ENCODE measurements around the gene ACIN1. TPM values are rescaled to one million over a fixed set of nuclear protein-coding genes. Genes with fewer than 3 reads are reported as not detected.
"Not testable (repeated sequence)": the region's sequence is repeated elsewhere in the genome, so short reads cannot be mapped to it uniquely, and the experiment has no call there.

ACIN1 gene
- total RNA-seq, 1 donor from 2014 or later = 62.1 TPM

DNA sequence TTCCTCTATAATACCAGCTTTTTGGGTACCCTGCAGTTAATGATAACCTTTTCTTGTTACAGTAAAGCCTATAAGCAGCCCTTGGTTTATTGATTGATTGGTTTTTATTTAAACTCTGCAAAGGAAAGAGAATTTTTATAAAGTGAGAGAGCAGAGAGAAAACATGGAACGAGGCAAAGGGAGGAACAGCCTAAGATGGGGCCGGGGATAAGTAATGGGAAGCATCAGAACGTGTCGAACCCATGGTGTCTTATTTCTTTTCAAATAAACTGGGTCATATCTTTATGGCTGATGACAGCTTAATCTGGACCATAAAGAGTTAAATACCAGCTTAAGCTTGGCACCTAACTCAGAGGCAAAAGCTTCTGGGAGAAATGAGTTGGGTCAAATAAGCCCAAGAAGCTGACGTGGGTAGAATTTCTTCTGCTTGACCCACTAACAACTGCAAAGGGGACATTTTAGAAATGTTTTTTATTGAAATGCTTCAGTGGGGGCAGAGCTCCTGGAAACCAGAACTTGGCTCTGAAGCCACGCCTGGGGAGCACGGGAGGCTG, 73.0 kb downstream of the ACIN1 start:
- H3K4me1 ChIP-seq (ENCODE audit: control insufficient read depth in 3 of 3, insufficient read depth in 3 of 3, low read length in 3 of 3) = no peaks in the 10 kb centered on the region
- no peak overlapping the region for H3K27ac ChIP-seq (ENCODE audit: low read depth, low read length)
- no peak overlapping the region for H3K9ac ChIP-seq (ENCODE audit: low read depth in 1 of 3, low read length in 3 of 3)
- no peaks in the 10 kb centered on the region for H3K9me3 ChIP-seq (ENCODE audit: control insufficient read depth in 3 of 3, low read length in 3 of 3)
- H3K27me3 ChIP-seq (ENCODE audit: control insufficient read depth in 3 of 3, insufficient read depth in 3 of 3, low read length in 3 of 3) = no peaks in the 10 kb centered on the region
- peaks cover 13 to 15% (median 14%) of the 10 kb centered on the region in 3 donors for H3K36me3 ChIP-seq (ENCODE audit: control insufficient read depth in 3 of 3, insufficient read depth in 3 of 3, low read length in 3 of 3)
- no peak overlapping the region for H3K4me3 ChIP-seq (ENCODE audit: low read length in 3 of 3)

DNA sequence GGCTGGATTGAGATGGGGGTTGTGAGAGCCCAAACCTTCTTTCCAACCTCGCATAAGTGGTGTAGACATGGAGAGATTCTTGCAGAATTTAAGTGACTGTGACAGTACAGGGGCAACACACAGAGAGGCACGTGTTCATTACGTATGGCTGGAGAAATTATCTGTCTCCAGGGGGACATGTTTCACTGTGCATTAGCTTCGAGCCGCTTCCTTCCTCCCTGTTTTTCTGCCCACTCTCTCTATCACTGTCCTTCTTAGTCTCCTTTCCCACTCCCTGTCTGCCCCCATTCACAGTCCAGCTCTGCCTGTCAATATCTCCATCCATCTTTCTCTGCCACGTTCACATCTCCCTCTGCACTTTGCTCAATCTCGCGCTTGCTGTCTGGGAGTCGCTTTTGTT, 73.5 kb downstream of the ACIN1 start:
- no peak overlapping the region for H3K27ac ChIP-seq (ENCODE audit: low read depth, low read length)
- H3K4me3 ChIP-seq (ENCODE audit: low read length in 3 of 3) = no peak overlapping the region
- no peaks in the 10 kb centered on the region for H3K9me3 ChIP-seq (ENCODE audit: control insufficient read depth in 3 of 3, low read length in 3 of 3)
- no peaks in the 10 kb centered on the region for H3K4me1 ChIP-seq (ENCODE audit: control insufficient read depth in 3 of 3, insufficient read depth in 3 of 3, low read length in 3 of 3)
- H3K27me3 ChIP-seq (ENCODE audit: control insufficient read depth in 3 of 3, insufficient read depth in 3 of 3, low read length in 3 of 3) = no peaks in the 10 kb centered on the region
- H3K9ac ChIP-seq (ENCODE audit: low read depth in 1 of 3, low read length in 3 of 3) = no peak overlapping the region
- peaks cover 13 to 15% (median 14%) of the 10 kb centered on the region in 3 donors for H3K36me3 ChIP-seq (ENCODE audit: control insufficient read depth in 3 of 3, insufficient read depth in 3 of 3, low read length in 3 of 3)

DNA sequence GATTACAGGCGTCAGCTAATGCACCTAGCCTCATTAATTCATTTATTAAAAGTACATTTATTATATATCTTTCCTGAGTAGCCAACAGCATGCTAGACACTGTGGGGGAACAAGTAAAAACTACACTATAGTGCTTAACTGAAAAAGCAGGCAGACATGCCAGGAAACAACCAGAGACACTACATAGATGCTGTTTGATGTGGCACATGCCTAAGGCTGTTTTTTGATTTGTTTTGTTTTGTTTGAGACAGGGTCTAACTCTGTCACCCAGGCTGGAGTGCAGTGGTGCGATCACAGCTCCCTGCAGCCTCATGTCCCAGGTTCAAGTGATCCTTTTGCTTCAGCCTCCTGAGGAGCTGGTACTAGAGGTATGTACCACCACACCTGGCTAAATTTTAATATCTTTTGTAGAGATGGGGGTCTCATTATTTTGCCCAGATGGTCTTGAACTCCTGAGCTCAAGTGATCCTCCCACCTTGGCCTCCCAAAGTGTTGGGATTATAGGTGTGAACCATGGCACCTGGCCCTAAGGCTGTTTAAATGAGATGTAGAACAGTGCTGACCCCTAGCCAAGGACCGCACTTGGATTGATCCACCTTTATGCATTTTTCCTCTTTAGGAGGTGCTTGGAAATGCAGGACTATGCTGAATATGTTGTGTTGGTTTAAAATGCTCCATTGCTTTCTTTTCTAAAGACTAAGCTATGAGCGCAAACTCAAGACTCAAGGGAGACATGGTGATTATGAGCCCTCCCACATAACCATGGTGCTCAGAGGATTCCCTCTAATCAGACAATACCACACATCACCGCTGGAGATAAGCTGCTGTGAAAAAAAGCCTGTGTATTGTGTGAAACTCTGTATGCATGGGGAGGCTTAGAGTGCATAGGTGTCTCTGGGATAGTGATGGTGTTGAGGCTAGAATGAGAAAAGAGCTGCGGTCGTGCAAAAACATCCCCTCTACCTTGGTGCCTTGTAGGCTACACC, 74.5 kb downstream of the ACIN1 start:
- no peaks in the 10 kb centered on the region for H3K9me3 ChIP-seq (ENCODE audit: control insufficient read depth in 3 of 3, low read length in 3 of 3)
- no peak overlapping the region for H3K27ac ChIP-seq (ENCODE audit: low read depth, low read length)
- no peaks in the 10 kb centered on the region for H3K27me3 ChIP-seq (ENCODE audit: control insufficient read depth in 3 of 3, insufficient read depth in 3 of 3, low read length in 3 of 3)
- H3K9ac ChIP-seq (ENCODE audit: low read depth in 1 of 3, low read length in 3 of 3) = no peak overlapping the region
- peaks cover 4 to 8% (median 6%) of the 10 kb centered on the region in 3 donors for H3K36me3 ChIP-seq (ENCODE audit: control insufficient read depth in 3 of 3, insufficient read depth in 3 of 3, low read length in 3 of 3)
- no peak overlapping the region for H3K4me3 ChIP-seq (ENCODE audit: low read length in 3 of 3)
- H3K4me1 ChIP-seq (ENCODE audit: control insufficient read depth in 3 of 3, insufficient read depth in 3 of 3, low read length in 3 of 3) = no peaks in the 10 kb centered on the region

DNA sequence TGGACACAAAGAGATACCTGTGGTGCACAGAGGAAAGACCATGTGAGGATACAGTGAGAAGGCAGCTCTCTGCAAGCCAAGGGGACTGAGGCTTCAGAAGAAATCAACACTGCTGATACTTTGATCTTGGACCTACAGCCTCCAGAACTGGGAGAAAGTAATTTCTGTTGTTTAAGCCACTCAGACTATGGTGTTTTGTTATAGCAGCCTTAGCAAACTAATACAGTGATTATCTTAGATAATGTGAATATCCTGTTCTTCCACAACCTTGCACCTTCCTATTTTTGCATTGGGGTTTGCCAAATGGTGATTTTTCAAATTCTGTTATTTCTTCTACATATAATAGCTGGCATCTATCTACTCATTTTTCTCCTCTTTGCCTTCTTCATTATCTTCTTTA, 76.8 kb downstream of the ACIN1 start:
- Histone ChIP-seq H3K27ac (ENCODE audit: low read depth, low read length) (no peak overlapping the region), H3K9me3 (ENCODE audit: control insufficient read depth in 3 of 3, low read length in 3 of 3) (no peaks in the 10 kb centered on the region), H3K4me3 (ENCODE audit: low read length in 3 of 3) (no peak overlapping the region), H3K36me3 (ENCODE audit: control insufficient read depth in 3 of 3, insufficient read depth in 3 of 3, low read length in 3 of 3) (no peaks in the 10 kb centered on the region), H3K27me3 (ENCODE audit: control insufficient read depth in 3 of 3, insufficient read depth in 3 of 3, low read length in 3 of 3) (no peaks in the 10 kb centered on the region), H3K4me1 (ENCODE audit: control insufficient read depth in 3 of 3, insufficient read depth in 3 of 3, low read length in 3 of 3) (no peaks in the 10 kb centered on the region), H3K9ac (ENCODE audit: low read depth in 1 of 3, low read length in 3 of 3) (no peak overlapping the region)

DNA sequence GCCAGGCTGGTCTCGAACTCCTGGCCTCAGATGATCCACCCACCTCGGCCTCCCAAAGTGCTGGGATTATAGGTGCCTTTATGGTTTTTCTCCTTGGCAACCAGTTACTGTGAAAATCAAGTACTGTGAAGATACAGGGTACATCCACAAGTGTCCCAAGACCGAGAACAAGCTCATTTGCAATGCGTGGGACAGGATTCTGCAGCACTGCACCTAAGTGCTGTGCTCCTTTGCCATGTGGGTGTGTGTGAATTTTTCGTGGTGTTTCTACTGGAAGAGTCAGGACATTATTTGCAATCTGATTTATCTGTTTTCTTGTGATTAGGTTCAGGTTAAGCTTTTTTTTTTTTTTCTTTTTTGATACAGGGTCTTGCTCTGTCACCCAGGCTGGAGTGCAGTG, 77.8 kb downstream of the ACIN1 start:
- Histone ChIP-seq H3K4me1 (ENCODE audit: control insufficient read depth in 3 of 3, insufficient read depth in 3 of 3, low read length in 3 of 3) (no peaks in the 10 kb centered on the region), H3K27ac (ENCODE audit: low read depth, low read length) (no peak overlapping the region), H3K9ac (ENCODE audit: low read depth in 1 of 3, low read length in 3 of 3) (no peak overlapping the region), H3K4me3 (ENCODE audit: low read length in 3 of 3) (no peak overlapping the region), H3K9me3 (ENCODE audit: control insufficient read depth in 3 of 3, low read length in 3 of 3) (no peaks in the 10 kb centered on the region), H3K36me3 (ENCODE audit: control insufficient read depth in 3 of 3, insufficient read depth in 3 of 3, low read length in 3 of 3) (no peaks in the 10 kb centered on the region), H3K27me3 (ENCODE audit: control insufficient read depth in 3 of 3, insufficient read depth in 3 of 3, low read length in 3 of 3) (no peaks in the 10 kb centered on the region)

DNA sequence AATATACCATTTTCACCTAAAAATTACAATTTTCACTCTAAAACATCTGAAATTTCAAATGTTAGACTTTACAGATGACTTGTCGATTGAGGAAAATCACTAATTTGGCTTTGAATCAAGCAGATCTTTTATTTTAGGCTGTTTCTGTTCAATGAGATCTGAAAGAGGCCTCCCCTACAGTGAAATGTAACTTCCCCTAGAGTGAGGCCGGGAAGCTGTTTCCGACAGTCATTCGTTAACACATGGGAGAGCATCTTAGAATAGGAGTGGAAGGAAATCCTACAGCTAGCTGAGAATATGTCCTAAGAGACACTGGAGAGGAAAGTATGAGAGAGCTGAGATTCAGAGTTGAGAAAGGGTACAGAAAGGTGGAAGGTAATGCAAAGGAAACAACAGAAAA, 79.3 kb downstream of the ACIN1 start:
- H3K9me3 ChIP-seq (ENCODE audit: control insufficient read depth in 3 of 3, low read length in 3 of 3) = no peaks in the 10 kb centered on the region
- no peaks in the 10 kb centered on the region for H3K27me3 ChIP-seq (ENCODE audit: control insufficient read depth in 3 of 3, insufficient read depth in 3 of 3, low read length in 3 of 3)
- H3K4me3 ChIP-seq (ENCODE audit: low read length in 3 of 3) = no peak overlapping the region
- no peaks in the 10 kb centered on the region for H3K36me3 ChIP-seq (ENCODE audit: control insufficient read depth in 3 of 3, insufficient read depth in 3 of 3, low read length in 3 of 3)
- H3K4me1 ChIP-seq (ENCODE audit: control insufficient read depth in 3 of 3, insufficient read depth in 3 of 3, low read length in 3 of 3) = no peaks in the 10 kb centered on the region
- no peak overlapping the region for H3K27ac ChIP-seq (ENCODE audit: low read depth, low read length)
- no peak overlapping the region for H3K9ac ChIP-seq (ENCODE audit: low read depth in 1 of 3, low read length in 3 of 3)

DNA sequence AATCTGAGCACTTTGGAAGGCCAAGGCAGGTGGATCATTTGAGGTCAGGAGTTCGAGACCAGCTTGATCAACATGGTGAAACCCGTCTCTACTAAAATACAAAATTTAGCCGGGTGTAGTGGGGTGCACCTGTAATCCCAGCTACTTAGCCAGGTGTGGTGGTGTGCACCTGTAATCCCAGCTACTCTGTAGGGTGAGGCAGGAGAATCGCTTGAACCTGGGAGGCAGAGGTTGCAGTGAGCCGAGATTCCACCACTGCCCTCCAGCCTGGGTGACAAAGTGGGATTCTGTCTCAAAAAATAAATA, 81.2 kb downstream of the ACIN1 start:
- not testable (repeated sequence) for H3K27ac ChIP-seq (ENCODE audit: low read depth, low read length); H3K4me1 ChIP-seq (ENCODE audit: control insufficient read depth in 3 of 3, insufficient read depth in 3 of 3, low read length in 3 of 3); H3K4me3 ChIP-seq (ENCODE audit: low read length in 3 of 3); H3K9me3 ChIP-seq (ENCODE audit: control insufficient read depth in 3 of 3, low read length in 3 of 3); H3K9ac ChIP-seq (ENCODE audit: low read depth in 1 of 3, low read length in 3 of 3); H3K36me3 ChIP-seq (ENCODE audit: control insufficient read depth in 3 of 3, insufficient read depth in 3 of 3, low read length in 3 of 3); H3K27me3 ChIP-seq (ENCODE audit: control insufficient read depth in 3 of 3, insufficient read depth in 3 of 3, low read length in 3 of 3)

DNA sequence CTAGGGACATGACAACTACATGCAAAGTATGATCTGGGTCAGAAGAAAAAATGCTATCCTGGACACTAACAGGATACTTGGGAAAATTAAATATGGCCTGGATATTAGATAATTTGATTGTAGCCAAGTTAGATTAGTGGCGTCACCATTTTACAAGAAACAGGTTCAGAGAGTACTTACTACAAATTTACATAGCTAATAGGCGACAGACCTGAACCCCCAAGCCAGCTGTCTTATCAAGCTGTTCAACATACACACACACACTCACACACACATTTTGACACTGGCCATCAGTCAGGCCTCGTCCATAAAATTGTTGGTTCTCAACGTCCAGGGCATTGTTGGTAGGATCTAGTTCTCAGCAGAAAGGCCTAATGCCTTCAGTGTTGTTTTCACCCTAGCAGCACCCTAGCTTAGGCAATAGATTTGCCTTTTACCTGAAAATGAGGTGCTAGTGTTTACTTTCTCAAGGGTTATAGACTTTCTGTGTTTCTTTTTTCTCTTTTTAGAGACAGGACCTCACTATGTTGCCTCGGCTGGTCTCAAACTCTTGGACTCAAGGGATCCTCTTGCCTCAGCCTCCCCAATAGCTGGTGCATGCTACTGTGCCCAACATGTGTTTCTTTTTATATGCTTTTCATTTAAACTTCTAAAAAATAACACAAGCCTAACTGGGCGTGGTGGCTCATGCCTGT, 81.7 kb downstream of the ACIN1 start:
- Histone ChIP-seq H3K4me1 (ENCODE audit: control insufficient read depth in 3 of 3, insufficient read depth in 3 of 3, low read length in 3 of 3) (peaks cover 0 to 8% (median 5%) of the 10 kb centered on the region in 3 donors), H3K27ac (ENCODE audit: low read depth, low read length) (no peak overlapping the region), H3K36me3 (ENCODE audit: control insufficient read depth in 3 of 3, insufficient read depth in 3 of 3, low read length in 3 of 3) (no peaks in the 10 kb centered on the region), H3K9me3 (ENCODE audit: control insufficient read depth in 3 of 3, low read length in 3 of 3) (no peaks in the 10 kb centered on the region), H3K4me3 (ENCODE audit: low read length in 3 of 3) (no peak overlapping the region), H3K9ac (ENCODE audit: low read depth in 1 of 3, low read length in 3 of 3) (no peak overlapping the region), H3K27me3 (ENCODE audit: control insufficient read depth in 3 of 3, insufficient read depth in 3 of 3, low read length in 3 of 3) (no peaks in the 10 kb centered on the region)

DNA sequence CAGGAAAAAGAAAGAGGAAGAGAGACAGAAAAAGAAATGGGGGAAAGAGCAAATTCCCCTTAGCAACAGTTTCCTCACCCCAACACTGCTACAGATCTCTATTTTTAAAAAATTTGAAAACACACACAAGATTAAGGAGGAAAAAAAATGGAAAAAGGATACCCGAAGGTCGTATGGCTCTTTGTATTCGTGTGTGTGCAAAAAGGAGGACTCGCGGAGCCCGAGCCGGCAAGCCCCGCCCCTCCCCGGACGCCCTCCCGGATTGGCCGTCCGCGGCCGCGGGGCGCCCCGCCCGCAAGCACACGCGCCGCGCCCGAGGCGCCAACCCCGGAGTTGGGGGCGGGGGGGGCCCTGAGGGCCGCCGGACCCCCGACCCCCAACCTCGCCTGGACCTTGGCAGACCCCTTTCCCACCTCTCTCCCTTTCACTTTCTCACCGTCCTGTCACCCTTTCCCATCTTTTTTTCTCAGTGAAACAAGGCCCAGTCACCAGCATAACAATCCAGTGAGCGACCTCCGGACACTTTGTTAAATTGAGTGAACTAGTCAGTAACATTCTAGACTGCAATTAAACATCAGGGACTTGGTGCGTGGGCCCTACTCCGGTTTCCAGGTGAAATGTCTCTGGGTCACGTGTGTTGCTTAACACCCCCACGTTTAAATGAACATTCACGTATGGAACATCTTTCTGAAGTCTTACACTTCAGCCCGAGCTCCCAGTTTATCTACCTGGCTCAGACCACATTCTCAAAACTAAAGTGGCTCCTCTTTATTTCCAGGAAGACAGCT, 84.8 kb downstream of the ACIN1 start, which contains the start of gene C14orf93:
Gene C14orf93 (minus strand): TSS at position 205 of the 788 bp plus-strand sequence. CDS start 11,120 bp downstream, outside the sequence.
- Histone ChIP-seq H3K9me3 (ENCODE audit: control insufficient read depth in 3 of 3, low read length in 3 of 3) (no peaks in the 10 kb centered on the region), H3K4me3 (ENCODE audit: low read length in 3 of 3) (peak within 1 kb of the TSS; percentile 74 to 85 (median 84)), H3K27ac (ENCODE audit: low read depth, low read length) (peak within 1 kb of the TSS; percentile 71), H3K4me1 (ENCODE audit: control insufficient read depth in 3 of 3, insufficient read depth in 3 of 3, low read length in 3 of 3) (peaks cover 10 to 20% (median 12%) of the 10 kb centered on the region in 3 donors), H3K27me3 (ENCODE audit: control insufficient read depth in 3 of 3, insufficient read depth in 3 of 3, low read length in 3 of 3) (no peaks in the 10 kb centered on the region), H3K9ac (ENCODE audit: low read depth in 1 of 3, low read length in 3 of 3) (peak within 1 kb of the TSS; percentile 65 to 79 (median 75)), H3K36me3 (ENCODE audit: control insufficient read depth in 3 of 3, insufficient read depth in 3 of 3, low read length in 3 of 3) (no peaks in the 10 kb centered on the region)
